Suprapubic skin (tissue), 4 donors: ENCODE data around the gene ASPRV1. TPM values are rescaled to one million over a fixed set of nuclear protein-coding genes. Genes with fewer than 3 reads are reported as not detected.

Experiments used
- DNase-seq, 2 donors: peaks; one replicate each; pipeline ENCODE4 v3.0.0-alpha.2; 2019; ENCODE audit warnings: low spot score in 2 of 2
- H3K27ac ChIP-seq: fragments of 200-600 bp; sonication (generic); one replicate; pipeline ENCODE4 v1.5.1; 2019
- H3K27me3 ChIP-seq: fragments of 200-600 bp; sonication (generic); one replicate; pipeline ENCODE4 v1.5.1; 2019
- H3K36me3 ChIP-seq: fragments of 200-600 bp; sonication (generic); one replicate; pipeline ENCODE4 v1.5.1; 2019
- H3K4me1 ChIP-seq: fragments of 200-600 bp; sonication (generic); one replicate; pipeline ENCODE4 v1.5.1; 2019
- H3K4me3 ChIP-seq: fragments of 200-600 bp; sonication (generic); one replicate; pipeline ENCODE4 v1.5.1; 2019; ENCODE audit warnings: mild to moderate bottlenecking
- H3K9me3 ChIP-seq: fragments of 200-600 bp; sonication (generic); one replicate; pipeline ENCODE4 v1.5.1; 2019
- EP300 ChIP-seq: sonication (generic); formaldehyde crosslinking; IDR thresholded peaks from one replicate; pipeline ENCODE4 v1.6.1; 2017; ENCODE audit warnings: antibody characterized with exemption
- POLR2A ChIP-seq, 2 donors: fragments of 450-650 bp; IDR thresholded peaks; one replicate each; pipeline ENCODE4 v1.6.1; 2017; ENCODE audit warnings: antibody characterized with exemption in 2 of 2, mild to moderate bottlenecking in 2 of 2, moderate library complexity in 2 of 2
- POLR2AphosphoS5 ChIP-seq, 3 donors: sonication (generic); formaldehyde crosslinking; IDR thresholded peaks; one replicate each; pipeline ENCODE4 v1.6.1; 2017; ENCODE audit warnings: antibody characterized with exemption in 3 of 3
- WGBS: methylation state at CpG from one replicate; pipeline ENCODE4 v1.1.5; 2018; 5-methylcytosine and 5-hydroxymethylcytosine counted together
- total RNA-seq, 4 donors: library from RNA; depleted of rRNA; stranded (reverse); fragments of >200 nt; gene quantifications; one replicate each; pipeline ENCODE4 v1.1.0, GENCODE V29; 2016
- TF ChIP-seq, protein P1 (sequence below), 2 donors: fragments of 200-600 bp in 1 of 2; fragments of 450-650 bp in 1 of 2; sonication (generic) in 1 of 2; IDR thresholded peaks; one replicate each; pipeline ENCODE4 v1.5.1; 2016 to 2019; ENCODE audit warnings: antibody characterized with exemption in 2 of 2, mild to moderate bottlenecking in 1 of 2, moderate library complexity in 1 of 2

Gene ASPRV1
- total RNA-seq, 4 donors from 2014 or later = 45.3 to 805 (median 558) TPM

DNA sequence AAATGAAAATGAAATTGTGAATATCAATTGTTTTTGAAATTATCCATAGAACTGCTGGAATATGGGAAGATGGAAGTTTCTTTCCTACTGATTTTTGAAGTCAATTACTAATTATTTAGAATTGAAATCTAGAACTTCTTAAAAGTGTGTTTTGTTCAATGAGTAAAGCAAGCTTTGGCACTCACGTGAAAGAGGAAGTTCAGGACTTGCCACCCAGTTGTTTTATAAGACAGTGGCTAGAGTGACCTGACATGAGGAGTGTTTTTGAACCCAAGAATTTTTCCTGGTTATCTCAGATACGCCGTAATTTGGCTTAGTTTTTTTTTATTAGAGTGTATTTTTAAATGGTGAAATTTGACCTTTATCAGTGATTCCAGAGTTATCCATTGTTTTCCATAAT lies 43.0 kb downstream of the ASPRV1 start:
- H3K27ac ChIP-seq = no peak overlapping the region
- no peak for DNase-seq
- H3K9me3 ChIP-seq = no peaks in the 10 kb centered on the region
- no peaks in the 10 kb centered on the region for H3K27me3 ChIP-seq
- TF ChIP-seq POLR2AphosphoS5 (IDR thresholded peaks at IDR 0.05) = no peak
- TF ChIP-seq POLR2A (IDR thresholded peaks at IDR 0.05) = no peak
- no peak for TF ChIP-seq EP300
- TF ChIP-seq, protein P1, sequence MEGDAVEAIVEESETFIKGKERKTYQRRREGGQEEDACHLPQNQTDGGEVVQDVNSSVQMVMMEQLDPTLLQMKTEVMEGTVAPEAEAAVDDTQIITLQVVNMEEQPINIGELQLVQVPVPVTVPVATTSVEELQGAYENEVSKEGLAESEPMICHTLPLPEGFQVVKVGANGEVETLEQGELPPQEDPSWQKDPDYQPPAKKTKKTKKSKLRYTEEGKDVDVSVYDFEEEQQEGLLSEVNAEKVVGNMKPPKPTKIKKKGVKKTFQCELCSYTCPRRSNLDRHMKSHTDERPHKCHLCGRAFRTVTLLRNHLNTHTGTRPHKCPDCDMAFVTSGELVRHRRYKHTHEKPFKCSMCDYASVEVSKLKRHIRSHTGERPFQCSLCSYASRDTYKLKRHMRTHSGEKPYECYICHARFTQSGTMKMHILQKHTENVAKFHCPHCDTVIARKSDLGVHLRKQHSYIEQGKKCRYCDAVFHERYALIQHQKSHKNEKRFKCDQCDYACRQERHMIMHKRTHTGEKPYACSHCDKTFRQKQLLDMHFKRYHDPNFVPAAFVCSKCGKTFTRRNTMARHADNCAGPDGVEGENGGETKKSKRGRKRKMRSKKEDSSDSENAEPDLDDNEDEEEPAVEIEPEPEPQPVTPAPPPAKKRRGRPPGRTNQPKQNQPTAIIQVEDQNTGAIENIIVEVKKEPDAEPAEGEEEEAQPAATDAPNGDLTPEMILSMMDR (IDR thresholded peaks at IDR 0.05) = no peak
- no peak overlapping the region for H3K4me3 ChIP-seq
- H3K4me1 ChIP-seq = peaks cover 40% of the 10 kb centered on the region
- H3K36me3 ChIP-seq = peaks cover 39% of the 10 kb centered on the region
- 49% methylated on average over 3 of the region's 3 CpGs for WGBS

DNA sequence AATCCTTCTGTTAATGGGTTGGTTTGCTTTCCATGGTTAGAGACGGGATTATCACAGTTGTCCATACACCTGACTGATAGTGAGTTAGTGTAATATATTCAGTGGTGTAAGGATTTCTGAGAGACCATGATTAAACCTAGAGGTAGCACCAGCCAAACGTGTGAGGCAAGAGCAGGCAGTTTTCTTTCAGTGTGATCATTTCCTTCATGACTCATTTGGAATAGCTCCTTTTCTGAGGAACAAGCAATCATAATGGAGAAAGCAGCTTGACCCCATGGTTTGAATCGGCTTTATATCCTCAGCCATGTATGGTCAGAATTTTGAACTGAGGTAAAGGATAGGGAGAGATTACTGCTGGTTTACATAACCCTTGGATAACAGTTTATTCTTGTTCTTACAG lies 43.6 kb downstream of the ASPRV1 start:
- 49% methylated on average over 3 of the region's 3 CpGs for WGBS
- Histone ChIP-seq H3K4me3 (no peak overlapping the region), H3K4me1 (peaks cover 41% of the 10 kb centered on the region), H3K9me3 (no peaks in the 10 kb centered on the region), H3K27ac (no peak overlapping the region), H3K27me3 (no peaks in the 10 kb centered on the region), H3K36me3 (peaks cover 33% of the 10 kb centered on the region)
- no peak for DNase-seq
- no peak for TF ChIP-seq POLR2AphosphoS5 (IDR thresholded peaks at IDR 0.05)
- TF ChIP-seq, protein P1 (IDR thresholded peaks at IDR 0.05) = no peak
- TF ChIP-seq POLR2A (IDR thresholded peaks at IDR 0.05) = no peak
- TF ChIP-seq EP300 = no peak

DNA sequence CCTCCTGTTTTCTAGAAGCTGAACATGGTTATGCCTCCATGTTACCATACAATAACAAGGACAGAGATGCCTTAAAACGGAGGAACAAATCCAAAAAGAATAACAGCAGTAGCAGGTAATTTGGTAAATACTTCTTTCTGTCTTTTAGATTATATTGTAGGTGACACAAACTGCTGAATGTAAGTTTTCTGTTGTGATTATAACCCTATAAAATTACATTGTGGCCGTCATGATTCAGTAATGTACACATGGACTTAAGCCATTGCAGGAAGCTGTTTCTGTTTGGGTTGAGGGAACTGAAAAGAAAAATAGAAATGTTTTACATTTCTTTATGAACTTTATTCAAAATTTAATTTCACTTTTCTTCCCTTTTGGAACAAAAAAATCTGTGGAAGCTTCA lies 45.3 kb downstream of the ASPRV1 start:
- H3K36me3 ChIP-seq = peaks cover 16% of the 10 kb centered on the region
- H3K4me1 ChIP-seq = peaks cover 43% of the 10 kb centered on the region
- no peak for DNase-seq
- H3K4me3 ChIP-seq = peak overlapping the region; percentile 88
- H3K9me3 ChIP-seq = no peaks in the 10 kb centered on the region
- peak overlapping the region; percentile 92 for H3K27ac ChIP-seq
- no peaks in the 10 kb centered on the region for H3K27me3 ChIP-seq
- TF ChIP-seq EP300 = no peak
- TF ChIP-seq, protein P1 (IDR thresholded peaks at IDR 0.05) = no peak
- TF ChIP-seq POLR2AphosphoS5 (IDR thresholded peaks at IDR 0.05) = no peak
- WGBS = 36% methylated on average over 2 of the region's 2 CpGs

DNA sequence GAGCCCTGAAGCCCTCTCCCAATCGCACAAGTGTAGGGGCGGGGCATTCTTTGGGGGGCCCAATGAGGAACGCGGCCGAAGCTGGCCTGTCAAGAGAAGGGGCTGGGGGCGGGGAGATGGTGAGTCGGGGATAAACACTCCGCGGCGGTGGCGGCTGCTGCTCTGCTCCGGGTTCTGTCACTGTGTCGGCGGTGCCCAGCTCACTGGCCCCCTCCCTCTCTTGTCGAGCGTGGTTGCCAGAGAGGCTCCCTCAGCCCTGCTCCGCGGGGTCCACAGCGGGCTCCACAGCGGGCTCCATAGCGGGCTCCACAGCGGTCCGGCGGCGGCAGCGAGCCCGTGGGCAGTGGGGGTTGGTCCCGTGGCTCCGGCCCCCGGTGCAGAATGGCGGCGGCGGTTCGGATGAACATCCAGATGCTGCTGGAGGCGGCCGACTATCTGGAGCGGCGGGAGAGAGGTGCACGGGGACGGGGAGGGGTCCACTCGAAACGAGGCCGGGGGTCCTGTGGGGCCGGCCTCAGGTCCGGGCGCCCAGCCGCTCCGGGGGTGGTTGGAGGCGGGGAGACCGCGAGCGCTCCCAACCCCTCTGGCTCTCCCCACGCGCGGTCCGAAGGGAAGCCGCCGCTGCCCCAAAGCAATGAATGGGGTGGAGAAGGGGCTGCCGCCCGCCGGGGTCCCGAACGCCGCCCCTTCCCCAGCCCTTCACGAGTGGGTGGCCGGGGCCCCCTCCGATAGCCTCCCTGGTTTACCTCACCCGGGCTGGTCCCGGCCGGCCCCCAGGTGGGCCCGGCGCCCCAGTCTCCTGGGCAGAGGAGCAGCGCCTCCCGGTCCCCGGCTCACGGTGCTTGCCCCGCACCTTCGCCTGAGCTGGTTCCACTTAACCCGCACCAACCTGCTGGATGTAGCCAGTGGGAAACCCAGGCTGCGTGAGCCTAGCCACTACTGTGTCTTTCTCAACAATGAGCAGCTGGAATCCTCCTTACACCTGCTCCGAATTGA lies 46.2 kb downstream of the ASPRV1 start, which contains the start of gene MXD1:
MXD1 (plus strand) TSS at position 160 of the 996 bp plus-strand sequence; CDS start at position 382, 222 bp downstream.
- peak within 1 kb of the TSS; percentile 96 for H3K27ac ChIP-seq
- TF ChIP-seq POLR2A (IDR thresholded peaks at IDR 0.05) (peak; percentile 87 to 97), POLR2AphosphoS5 (IDR thresholded peaks at IDR 0.05) (peak in 1 of 3 donors; percentile 41), EP300 (no peak)
- H3K4me1 ChIP-seq = peaks cover 43% of the 10 kb centered on the region
- H3K4me3 ChIP-seq = peak within 1 kb of the TSS; percentile 88
- no peaks in the 10 kb centered on the region for H3K9me3 ChIP-seq
- H3K27me3 ChIP-seq = no peaks in the 10 kb centered on the region
- peaks cover 15% of the 10 kb centered on the region for H3K36me3 ChIP-seq
- under 1% methylated on average over 19 of the region's 81 CpGs for WGBS
- no peak for DNase-seq

DNA sequence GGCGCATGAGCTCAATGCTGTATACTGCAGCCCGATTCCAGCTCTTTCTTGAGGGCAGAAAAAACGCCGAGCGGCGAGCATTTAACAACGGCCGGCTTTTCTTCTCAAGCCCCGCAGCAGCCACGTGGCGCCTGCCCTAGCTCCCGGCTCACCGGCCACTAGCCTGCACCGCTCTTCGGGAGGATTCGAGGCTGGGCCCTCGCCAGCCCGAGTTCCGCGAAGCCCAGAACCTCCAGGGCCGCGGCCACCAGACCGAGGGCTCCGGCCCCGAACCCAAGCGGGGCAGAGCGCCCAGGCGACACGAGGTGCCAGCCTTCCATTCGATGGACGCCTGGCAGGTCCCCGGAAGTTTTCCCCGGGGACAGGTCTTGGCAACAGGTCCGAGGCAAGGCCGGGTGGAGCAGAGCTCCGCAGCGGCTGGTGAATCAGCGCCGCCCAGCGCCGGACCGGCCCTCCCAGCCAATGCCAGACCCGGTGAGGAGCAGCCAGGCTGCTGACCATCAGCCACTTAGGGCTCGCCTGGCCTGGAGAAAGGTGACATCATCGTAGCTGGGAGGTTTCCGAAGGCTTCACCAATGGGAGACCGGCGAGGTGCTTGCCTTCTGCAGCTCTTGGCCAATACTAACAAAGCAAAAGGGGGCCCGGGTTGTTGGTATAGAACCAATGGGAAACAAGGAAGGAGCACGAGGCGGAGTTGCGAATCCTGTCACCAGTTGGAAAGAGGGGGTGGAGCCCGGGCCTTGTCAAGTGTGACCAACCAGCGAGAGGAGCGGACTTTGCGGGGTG lies 47.1 kb downstream of the ASPRV1 start:
- H3K36me3 ChIP-seq = peaks cover 12% of the 10 kb centered on the region
- peak; percentile 100 for DNase-seq
- H3K27me3 ChIP-seq = no peaks in the 10 kb centered on the region
- TF ChIP-seq POLR2A (IDR thresholded peaks at IDR 0.05) (peak in 1 of 2 donors; percentile 89), EP300 (no peak), POLR2AphosphoS5 (IDR thresholded peaks at IDR 0.05) (peak; percentile 77 to 98 (median 89))
- TF ChIP-seq, protein P1 (IDR thresholded peaks at IDR 0.05) = no peak
- peak overlapping the region; percentile 88 for H3K4me3 ChIP-seq
- peak overlapping the region; percentile 96 for H3K27ac ChIP-seq
- WGBS = 0% methylated on average over 11 of the region's 56 CpGs
- peaks cover 43% of the 10 kb centered on the region for H3K4me1 ChIP-seq
- no peaks in the 10 kb centered on the region for H3K9me3 ChIP-seq
